ENCODE measurements around the gene C17orf100.

DNA sequence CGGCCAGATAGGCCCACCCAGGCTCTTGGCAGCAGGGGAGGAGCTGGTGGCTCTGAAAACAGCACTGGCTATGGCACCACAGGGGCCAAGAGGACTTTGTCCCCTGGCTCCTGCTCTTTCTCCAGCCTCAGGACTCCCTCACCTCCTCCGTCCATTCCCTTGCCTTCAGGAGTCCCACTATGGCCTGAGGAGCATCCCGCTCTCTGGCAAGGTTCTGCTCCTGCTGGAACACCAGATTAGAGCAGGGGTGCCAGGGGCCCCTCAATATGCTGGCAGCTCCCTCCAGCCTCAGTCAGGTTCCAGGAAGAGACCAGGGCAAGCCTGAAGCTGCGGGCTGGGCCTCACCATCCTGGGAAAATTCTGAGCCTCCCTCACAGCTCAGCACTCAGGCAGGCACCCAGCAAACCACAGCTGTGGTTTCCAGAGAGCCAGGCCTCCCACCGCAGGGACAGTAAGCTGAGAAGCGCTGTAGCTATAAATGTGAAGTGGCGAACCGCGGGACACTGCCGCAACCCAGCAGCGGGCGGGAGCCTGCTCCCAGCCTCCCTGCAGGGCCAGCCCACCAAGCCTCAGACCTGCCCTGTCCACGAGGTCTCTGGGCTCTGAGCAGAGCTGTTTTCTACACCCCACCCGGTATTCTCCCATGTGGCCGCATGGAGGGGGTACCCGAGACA, 25.7 kb downstream of the C17orf100 start:
- TF ChIP-seq CTCF (IDR thresholded peaks at IDR 0.05; ENCODE audit: low read depth, low read length, missing input control) (no peak), JUND (IDR thresholded peaks at IDR 0.05) (no peak), GABPA (IDR thresholded peaks at IDR 0.05 in 1 of 2, conservative IDR thresholded peaks at IDR 0.05 in 1 of 2) (no peak)
